Smooth muscle cell of the brain vasculature (primary cell): Measurements from ENCODE around the gene XCR1.
"Not testable (repeated sequence)": the region's sequence is repeated elsewhere in the genome, so short reads cannot be mapped to it uniquely, and the experiment has no call there.

Experiments
- DNase-seq: peaks from one replicate; pipeline ENCODE4 v3.0.0-alpha.2; 2012; ENCODE audit warnings: low read depth, low spot score

The XCR1 gene, protein sequence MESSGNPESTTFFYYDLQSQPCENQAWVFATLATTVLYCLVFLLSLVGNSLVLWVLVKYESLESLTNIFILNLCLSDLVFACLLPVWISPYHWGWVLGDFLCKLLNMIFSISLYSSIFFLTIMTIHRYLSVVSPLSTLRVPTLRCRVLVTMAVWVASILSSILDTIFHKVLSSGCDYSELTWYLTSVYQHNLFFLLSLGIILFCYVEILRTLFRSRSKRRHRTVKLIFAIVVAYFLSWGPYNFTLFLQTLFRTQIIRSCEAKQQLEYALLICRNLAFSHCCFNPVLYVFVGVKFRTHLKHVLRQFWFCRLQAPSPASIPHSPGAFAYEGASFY

DNA sequence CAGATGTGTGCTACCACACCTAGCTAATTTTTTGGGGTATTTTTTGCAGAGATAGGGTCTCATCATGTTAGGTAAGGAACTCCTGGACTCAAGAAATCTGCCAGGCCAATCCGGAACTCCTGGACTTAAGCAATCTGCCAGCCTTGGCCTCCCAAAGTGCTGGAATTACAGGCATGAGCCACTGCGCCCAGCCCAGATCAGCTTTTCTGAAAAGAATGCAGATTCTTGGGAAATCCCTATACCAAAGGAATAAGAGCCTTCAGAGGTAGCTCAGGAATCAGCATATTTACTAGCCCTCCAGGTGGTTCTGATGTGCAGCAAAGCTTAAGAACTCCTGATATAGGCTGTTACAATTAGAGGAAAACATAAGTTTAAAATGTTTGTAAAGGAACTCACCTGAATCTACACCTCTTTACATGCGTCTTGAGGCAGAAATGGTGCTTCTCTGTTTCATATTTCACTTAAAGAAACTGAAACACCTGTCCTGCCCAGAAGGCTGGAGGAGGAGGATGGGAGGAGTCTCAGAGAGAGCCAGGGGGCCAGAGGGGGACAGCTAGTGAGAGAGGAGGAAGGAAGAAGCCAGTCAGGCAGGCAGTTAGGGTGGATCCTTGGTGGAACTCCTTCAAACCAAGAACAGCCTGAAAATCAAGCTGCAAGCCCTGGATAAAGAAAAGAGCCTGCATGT, at the start of gene XCR1:
Gene XCR1, minus strand, starts transcription at position 463 of the 685 bp plus-strand sequence. CDS start 5,536 bp downstream, outside the sequence.
- DNase-seq, result no peak

DNA sequence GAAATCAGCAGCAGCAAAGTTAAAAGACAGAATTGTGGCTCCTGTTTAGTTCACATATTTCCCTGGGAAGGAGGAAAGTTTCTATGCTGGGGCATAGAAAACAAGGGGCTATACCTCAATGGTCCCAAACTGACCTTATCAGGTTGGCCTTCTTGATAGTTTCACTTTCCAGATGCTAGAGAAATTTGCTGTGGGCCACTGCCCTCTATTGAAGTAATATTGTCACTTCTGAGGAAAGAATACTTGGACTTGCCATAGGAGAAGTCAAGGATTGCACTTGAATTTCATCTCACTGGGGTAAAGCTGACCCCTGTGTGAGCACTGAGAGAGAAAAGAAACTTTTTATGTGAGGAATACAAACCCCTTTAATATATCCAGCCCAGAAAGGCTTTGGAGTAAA, 49.3 kb upstream of the XCR1 start:
- no peak for DNase-seq

DNA sequence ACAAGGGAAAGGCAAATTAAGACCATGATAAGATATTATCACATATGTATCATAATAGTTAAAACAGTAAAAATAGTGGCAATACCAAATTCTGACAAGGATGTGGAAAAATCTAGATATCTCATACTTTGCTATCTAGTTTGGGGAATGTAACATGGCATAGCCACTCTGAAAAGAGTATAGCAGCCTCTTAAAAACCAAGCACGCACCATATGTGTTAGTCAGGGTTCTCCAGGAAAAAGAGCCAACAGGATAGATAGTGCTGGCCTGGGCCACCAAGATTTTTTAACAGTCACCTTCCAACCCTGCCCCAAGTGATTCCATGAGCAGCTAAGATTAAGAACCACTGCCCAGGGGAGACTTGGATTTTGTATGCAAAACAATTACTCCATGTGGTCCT, 48.5 kb upstream of the XCR1 start:
- DNase-seq, result no peak

DNA sequence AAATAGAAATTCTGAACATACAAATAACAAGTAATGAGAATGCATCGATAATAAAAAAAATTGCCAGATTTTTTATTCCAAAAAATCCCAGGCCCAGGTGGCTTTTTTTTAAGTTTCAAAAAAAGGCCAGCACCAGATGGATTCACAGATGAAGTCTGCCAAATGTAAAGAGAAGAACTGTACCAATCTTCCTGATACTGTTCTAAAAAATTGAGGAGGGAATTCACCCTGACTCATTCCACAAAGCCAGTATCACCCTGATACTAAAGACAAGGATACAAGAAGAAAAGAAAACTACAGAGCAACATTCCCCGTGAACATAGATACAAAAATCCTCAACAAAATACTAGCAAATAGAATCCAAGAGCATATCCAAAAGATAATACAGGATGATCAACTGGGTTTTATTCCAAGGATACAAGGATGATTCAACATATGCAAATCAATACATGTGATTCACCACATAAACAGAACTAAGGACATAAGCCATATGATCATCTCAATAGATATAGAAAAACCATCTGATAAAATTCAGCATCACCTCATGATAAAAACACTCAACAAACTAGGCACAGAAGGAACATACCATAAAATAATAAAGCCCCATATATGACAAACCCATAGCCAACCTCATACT, 44.1 kb upstream of the XCR1 start:
- DNase-seq, result no peak

DNA sequence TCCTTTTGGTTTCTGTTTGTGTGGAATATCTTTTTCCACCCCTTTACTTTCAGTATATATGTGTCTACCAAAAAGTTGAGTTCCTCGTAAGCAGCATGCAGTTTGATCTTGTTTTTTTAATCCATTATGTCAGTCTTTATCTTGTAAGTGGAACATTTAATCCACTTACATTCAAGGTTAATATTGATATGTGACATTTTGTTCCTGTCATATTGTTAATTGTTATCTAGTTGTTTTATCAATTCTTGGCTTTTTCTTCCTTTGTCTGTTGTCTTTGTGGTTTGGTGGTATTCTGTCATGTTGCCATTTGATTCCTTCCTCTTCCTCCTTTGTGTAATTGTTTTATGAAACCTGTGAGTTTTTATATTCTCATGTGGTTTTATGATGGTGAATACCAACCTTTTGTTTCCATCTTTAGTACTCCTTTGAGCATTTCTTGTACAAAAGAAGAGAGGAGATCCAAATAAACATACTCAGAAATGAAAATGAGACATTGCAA, 43.4 kb upstream of the XCR1 start:
- no peak for DNase-seq

DNA sequence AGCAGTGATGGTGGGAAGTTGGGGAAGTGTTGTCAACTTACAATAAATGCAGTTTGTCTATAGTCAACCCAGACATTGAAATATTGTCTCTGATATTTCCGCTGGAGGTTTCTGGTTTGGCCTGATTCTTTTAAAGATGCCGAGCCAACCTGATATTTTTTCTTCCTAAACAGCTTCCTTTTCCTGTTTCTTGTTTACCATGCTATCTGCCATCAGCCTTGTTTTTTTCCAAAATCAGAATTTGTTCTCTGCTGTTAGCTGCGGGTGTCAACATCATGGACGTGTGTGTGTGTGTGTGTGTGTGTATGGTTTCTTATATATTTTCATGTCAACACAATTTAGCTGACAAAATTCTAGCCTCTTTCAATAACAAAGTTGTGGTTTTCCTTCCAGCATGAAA, 41.2 kb upstream of the XCR1 start:
- no peak for DNase-seq

DNA sequence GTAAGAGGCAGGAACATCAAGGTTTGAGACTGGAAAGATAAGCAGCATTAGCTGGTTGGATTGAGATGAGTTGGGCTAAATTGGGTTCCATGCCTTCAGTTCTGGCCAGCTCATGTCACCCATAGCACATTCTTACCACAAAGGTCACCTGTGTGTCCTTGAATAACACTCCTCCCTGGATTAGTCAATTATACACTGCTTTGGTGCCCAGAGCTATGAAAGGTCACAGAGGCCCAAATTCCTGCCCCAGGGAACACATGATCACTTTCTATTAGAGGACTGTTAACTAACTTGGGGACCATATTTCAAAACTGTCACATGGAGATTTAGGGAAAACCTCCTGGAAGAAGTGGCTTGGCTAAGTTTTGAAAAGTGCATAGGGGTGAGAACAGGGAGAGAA, 40.1 kb upstream of the XCR1 start:
- DNase-seq, result no peak

DNA sequence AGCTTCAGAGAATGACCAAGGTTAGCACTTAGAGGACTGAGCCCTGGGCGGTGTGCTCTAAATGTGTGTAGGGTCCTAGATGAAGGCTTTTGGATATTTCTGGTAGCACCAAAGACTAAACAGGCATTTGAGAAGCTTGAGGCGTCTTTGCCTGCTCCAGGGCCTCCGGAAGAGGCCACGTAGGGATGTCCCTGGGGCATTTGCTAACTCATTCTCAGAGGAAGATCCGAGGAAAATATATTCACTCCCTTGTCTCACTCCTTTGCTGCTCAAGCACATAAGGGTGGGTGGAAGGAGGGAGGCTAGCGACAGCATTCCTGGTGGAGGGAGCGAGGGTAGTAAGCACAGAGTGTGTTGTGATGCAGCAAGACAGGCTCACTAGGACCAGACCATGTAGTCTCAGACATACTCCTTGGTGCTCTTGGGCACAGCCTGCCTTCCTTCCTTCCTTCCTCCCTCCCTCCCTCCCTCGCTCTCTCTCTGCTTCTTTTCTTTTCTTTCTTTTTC, 38.5 kb upstream of the XCR1 start:
- no peak for DNase-seq

DNA sequence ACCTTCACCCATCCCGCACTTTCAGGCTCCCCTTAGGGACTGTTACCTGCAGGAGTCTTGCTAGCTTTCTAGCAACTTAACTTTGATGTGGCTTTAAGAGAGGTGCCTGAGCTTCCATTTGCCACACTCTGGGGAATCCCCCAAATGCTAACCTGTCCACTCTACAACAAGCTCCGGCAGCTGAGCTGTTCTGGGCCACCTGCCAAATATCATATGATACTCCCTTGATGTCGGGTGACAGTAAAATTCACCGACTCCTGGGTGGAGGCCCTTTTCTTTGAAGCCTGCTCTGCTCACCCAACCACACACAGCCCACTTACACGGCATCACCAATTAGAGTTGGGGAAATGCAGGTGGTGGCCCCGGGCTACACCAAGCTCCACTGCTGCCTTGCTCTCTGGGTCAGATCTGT, 38.0 kb upstream of the XCR1 start:
- DNase-seq, result no peak

DNA sequence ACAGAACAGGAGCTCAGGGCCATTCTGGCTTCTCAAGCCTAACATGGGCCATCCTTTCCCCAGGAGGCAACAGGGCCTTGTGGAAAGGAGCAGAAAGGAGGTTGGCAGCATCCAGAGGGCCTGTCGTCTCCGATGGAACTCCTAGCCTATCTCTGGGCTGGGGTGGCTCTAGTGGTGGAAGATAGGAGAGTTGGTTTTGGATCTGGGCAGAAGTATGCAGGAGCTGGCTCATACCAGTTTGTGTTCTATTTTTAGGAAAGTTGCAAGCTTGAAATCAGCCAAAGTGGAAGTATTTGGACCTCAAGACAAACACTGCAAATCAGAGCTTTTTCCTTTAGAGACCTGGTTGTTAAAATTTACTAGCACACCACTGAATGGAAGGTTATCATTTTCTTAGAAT, 35.4 kb upstream of the XCR1 start:
- no peak for DNase-seq

DNA sequence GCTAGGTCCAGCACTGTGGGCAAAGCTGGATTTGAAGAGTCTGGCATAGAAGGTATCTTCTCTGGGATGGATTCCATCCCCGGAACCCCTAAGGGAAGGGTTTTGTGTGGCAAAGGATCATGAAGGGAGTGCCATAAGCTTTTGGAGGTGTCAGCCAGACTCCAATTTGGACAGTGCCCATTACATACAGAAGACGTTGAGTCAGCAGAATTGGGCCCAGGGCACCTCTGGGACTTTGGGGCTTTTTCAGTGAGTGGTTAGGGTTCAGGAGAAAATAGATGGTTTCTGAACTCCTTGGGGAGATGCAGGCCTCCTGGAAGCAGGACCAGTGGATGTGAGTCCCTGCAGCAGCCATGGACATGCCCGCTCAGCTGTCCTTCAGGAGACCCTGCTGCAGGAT, 34.6 kb upstream of the XCR1 start:
- DNase-seq, result no peak

DNA sequence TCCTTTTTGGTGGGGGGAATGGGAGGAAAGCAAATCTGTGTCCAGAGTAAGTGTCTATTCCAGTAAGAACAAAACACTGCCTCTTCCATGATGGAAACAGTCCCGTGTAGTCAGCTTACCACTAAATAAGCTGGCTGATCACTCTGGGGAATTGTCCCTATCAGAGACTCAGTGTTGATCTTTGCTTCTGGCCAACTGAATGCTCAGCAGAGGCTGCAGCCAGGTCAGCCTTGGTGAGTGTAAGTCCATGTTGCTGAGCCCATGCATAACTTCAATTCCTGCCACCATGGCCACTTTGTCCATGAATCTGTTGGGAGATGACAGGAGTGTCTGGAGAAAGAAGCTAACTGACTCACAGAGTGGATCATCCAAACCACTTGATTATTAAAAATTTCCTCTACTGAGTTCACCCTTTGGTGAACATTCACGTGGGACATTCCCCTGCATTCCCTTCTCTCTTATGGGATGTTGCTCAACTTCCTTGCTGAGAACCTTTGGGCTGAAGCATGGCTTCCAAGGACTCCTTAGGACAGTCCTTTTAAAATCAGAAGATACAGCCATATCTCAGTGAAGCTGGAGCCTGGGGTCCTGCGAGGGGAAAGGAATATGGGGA, 33.9 kb upstream of the XCR1 start:
- no peak for DNase-seq

DNA sequence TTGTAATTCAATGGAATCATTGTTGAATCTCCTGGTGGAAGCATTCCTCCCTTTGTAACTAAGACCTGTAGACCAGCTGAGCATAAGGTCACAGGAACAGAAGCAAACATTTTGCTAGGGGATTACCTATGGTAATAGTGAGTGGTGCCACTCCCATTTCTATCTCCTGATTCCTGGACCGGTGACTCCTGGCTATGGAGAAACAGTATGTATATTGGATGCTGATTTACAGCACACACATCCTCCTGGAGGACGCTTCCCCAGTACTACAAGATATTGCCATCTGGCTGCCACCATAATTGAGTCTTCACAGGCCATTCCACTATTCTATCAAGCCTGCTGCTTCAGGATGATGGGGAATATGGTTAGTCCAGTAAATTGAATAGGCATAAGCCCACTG, 33.3 kb upstream of the XCR1 start:
- no peak for DNase-seq

DNA sequence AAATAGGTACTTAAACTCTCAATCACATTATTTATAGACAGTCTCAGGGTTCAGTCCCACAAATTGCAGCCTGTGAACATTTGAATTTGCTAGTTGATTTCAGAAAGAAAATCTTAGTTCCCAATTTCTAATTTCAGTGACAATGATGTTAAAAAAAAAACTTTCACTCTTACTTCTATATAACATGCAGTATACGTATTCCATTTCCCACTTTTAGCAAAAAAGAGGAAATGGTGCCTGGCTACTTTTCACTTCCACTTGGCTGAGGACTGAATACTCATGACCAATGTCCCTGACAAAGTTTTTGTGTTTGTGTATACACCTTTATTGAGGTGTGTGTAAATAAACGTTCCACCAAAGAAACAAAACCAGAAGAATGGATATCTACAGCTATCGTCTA, 32.1 kb upstream of the XCR1 start:
- no peak for DNase-seq

DNA sequence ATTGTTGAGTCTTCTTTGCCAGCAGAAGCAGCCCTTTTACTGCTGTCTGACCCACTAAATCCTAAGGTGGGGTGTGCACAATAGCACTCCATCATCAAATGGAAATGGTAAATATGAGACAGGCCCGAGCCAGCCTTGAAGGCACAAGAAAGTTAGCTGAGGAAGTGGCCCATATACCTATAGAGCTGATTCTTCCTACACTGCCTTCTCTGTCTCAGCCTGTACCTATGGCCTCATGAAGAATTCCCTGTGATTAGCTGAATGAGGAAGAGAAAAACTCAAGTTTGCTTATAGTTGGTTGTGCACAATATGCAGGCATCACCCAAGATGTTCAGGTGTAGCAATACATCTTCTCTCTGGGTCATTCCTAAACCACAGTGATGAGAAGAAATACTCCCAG, 31.7 kb upstream of the XCR1 start:
- no peak for DNase-seq

DNA sequence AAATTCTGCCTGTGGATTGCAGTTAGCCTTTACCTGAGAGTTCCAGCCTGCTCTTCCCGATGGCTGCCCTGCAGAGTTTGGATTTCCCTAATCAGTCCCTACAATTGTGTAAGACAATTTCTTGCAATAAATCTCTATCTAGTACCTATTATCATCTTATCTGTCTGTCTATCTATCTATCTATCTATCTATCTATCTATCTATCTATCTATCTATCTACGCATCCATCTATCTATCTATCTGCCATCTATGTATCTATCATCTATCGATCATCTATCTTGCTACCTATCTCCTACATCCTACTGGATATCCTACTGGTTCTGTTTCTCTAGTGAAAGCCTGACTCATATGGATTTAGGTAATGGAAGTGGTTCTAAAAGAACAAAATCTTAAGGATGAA, 30.4 kb upstream of the XCR1 start:
- no peak for DNase-seq

DNA sequence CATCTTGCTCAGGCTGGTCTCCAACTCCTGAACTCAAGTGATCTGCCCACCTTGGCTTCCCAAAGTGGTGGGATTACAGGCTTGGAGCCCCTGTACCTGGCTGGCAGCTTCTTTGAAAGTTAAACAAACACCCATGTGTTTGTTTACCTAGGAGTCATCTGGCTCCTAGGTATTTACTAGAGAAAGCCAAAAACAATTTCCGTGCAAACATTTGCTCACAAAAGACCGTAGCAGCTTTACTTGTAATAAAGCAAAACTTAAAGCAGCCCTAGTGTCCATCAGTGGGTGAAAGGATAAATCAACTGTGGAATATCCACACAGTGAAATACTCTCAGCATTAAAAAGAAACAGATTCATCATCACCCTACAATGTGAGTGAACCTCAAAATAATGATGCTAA, 29.4 kb upstream of the XCR1 start:
- DNase-seq, result no peak

DNA sequence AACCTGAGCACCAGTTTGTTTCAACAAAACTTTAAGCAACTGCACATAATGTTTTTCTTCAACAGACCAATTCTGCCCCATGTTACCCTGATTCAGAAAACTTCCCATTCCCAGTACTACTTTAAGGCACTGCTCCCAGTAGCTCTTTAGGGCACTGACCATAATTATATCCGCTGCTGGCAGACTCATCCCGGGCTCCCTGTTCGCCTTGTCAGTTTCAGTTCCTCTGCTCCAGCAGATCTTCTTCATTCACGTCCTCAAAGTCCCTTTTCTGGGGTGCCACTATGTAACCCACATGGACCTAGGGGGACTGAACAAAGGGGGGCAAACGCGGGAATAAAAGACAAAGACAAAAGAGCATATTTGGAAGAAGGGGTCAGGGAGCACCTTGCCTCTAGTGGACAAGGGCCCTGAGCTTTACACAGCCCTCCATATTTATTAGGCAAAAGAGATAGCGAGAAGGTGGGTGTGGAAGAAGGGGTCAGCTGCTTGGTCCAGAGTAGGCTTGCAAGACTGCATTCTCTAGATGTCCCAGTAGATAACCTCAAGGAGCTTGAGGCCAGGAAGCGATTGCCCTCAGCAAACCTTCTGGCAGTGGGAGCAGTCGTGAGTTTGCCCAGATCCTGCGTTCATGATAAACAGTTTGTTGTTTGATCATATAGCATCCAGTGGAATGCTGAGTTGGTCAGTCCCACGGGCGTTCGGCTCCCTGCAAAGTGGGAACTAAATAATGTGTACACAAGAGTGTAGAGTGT, 26.7 kb upstream of the XCR1 start:
- not testable (repeated sequence) for DNase-seq

DNA sequence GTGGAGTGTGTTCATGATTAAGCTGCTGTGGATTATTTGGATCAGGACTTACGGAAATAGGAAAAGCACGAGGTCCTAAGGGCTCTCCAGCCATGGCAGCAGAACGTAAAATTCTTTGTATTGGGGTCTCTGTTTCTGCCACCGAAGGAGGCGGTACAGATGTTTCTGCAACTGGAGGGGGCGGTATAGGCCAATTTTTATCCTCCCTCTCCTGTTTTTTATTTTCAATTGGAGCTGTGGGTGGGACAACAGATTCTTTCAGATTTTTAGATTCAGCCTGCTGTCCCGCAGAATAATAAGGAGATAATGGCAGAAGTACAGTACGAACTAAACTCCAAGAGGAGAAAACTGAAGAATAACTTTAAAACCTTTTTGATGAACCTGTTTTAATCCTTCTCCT, 26.0 kb upstream of the XCR1 start:
- not testable (repeated sequence) for DNase-seq

DNA sequence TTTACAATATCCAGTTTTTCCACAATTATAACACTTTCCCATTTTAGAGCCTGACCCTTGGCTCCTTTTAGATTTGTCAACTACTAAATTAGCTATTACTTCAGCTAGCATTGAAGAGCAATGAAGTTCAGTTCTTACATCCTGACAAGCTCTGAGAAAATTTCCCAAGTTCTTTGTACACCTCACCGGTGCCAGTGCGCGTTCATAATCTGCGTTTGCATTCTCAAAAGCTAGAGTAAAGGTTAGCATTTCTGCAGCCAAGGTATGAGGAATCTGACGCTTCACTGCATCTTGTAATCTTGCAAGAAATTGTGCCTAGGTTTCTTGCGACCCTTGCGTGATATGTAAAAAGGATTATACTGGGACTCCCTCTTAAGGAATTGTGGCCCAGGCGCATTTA, 25.2 kb upstream of the XCR1 start:
- no peak for DNase-seq

DNA sequence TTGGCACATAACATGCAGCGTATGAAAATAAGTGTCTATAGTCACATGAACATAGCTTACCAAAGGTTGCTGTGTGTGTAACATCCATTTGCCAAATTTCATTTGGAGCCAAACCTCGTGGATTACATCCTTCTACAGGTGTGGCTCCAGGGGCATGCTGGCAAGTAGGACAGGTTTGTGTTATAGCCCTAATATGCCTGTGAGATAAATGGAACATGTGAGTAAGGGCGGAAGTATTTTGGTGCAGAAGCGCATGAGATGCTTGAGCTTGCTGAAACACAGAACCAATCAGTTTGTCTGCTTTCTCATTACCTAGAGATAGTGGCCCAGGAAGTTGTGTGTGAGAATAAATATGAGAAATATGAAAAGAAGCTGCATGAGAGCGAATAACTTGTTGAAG, 21.8 kb upstream of the XCR1 start:
- no peak for DNase-seq
